ENCODE data around the gene PUM1. TPM values are rescaled to one million over a fixed set of nuclear protein-coding genes. Genes with fewer than 3 reads are reported as not detected.

PUM1 gene
- total and polyA plus RNA-seq, 2 donors (not counting 1 experiment from before 2014, with no cell fraction given): 59.3 to 70.5 TPM

DNA sequence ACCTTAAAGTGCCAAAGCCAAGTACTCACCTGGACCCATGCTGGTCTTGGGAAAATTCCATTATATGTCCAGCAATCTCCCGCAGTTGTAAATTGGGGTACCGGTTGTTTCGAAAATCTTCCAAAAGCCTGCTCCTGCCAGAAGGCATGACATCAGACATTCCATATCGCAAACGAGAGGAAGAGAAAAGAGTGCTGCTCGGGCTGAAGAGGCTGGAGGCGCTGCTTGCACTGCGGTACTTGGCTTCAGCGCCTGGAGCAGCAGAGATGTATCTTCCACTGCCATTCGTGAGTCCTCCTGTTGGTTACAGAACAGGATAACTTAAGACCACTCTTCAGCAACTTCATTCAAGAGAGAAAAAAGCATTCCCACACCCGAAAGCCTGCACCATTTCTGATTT lies 111.8 kb downstream of the PUM1 start:
- TF ChIP-seq CTCF (conservative IDR thresholded peaks at IDR 0.05 in 1 of 2, IDR thresholded peaks at IDR 0.05 in 1 of 2; ENCODE audit: low read depth in 1 of 2, low read length in 2 of 2) (no peak), EZH2 (IDR thresholded peaks at IDR 0.05; ENCODE audit: low read length, missing control alignments) (no peak)
- Histone ChIP-seq H3K4me1 (ENCODE audit: control insufficient read depth, extremely low read depth, insufficient read depth, low read length) (peaks cover 2% of the 10 kb centered on the region), H3K9me3 (ENCODE audit: control insufficient read depth, insufficient read depth, low read depth, low read length) (no peaks in the 10 kb centered on the region), H3K4me2 (ENCODE audit: extremely low read depth, insufficient read depth, low read length) (no peak overlapping the region), H3K4me3 (replicated peaks in 1 of 4; ENCODE audit: control extremely low read depth in 1 of 4, insufficient read depth in 1 of 4, low read depth in 3 of 4, low read length in 4 of 4) (no peak overlapping the region), H3K36me3 (ENCODE audit: control insufficient read depth, insufficient read depth, low read length) (peaks cover 14% of the 10 kb centered on the region), H3K27ac (ENCODE audit: insufficient read depth, low read length) (no peak overlapping the region), H3K27me3 (ENCODE audit: control insufficient read depth, insufficient read depth, low read length) (no peaks in the 10 kb centered on the region), H3K79me2 (ENCODE audit: control insufficient read depth, insufficient read depth, low read length) (peaks cover 13% of the 10 kb centered on the region), H4K20me1 (ENCODE audit: control insufficient read depth, extremely low read depth, insufficient read depth, low read length) (no peaks in the 10 kb centered on the region), H2AFZ (ENCODE audit: low read length) (no peak overlapping the region), H3K9ac (ENCODE audit: insufficient read depth, low read length) (no peak overlapping the region)
- no peak for DNase-seq (ENCODE audit: low read depth in 2 of 2)

DNA sequence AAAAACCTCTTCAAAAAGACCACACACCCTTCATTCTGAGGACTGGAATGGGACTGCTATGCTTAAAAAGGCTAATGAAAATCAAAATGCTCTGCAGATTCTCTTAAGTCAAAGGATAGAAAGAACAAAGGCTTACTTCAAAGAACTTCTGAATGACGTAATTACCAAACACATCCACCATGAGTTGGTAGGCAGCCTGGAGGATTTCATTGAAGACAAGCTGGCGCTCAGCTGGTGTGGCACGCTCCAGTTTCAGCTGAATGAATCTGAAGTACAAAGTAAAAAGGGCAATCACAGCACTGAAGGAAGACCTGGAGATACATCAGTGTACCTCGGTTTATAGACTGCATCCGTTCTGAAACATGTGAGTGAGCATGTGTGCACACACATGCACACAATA lies 113.4 kb downstream of the PUM1 start:
- no peak for DNase-seq (ENCODE audit: low read depth in 2 of 2)
- Histone ChIP-seq H3K4me3 (replicated peaks in 1 of 4; ENCODE audit: control extremely low read depth in 1 of 4, insufficient read depth in 1 of 4, low read depth in 3 of 4, low read length in 4 of 4) (no peak overlapping the region), H3K27me3 (ENCODE audit: control insufficient read depth, insufficient read depth, low read length) (no peaks in the 10 kb centered on the region), H3K4me1 (ENCODE audit: control insufficient read depth, extremely low read depth, insufficient read depth, low read length) (peaks cover 2% of the 10 kb centered on the region), H3K27ac (ENCODE audit: insufficient read depth, low read length) (no peak overlapping the region), H3K9me3 (ENCODE audit: control insufficient read depth, insufficient read depth, low read depth, low read length) (no peaks in the 10 kb centered on the region), H2AFZ (ENCODE audit: low read length) (no peak overlapping the region), H3K4me2 (ENCODE audit: extremely low read depth, insufficient read depth, low read length) (no peak overlapping the region), H4K20me1 (ENCODE audit: control insufficient read depth, extremely low read depth, insufficient read depth, low read length) (no peaks in the 10 kb centered on the region), H3K36me3 (ENCODE audit: control insufficient read depth, insufficient read depth, low read length) (peaks cover 14% of the 10 kb centered on the region), H3K9ac (ENCODE audit: insufficient read depth, low read length) (no peak overlapping the region), H3K79me2 (ENCODE audit: control insufficient read depth, insufficient read depth, low read length) (peaks cover 2% of the 10 kb centered on the region)
- TF ChIP-seq EZH2 (IDR thresholded peaks at IDR 0.05; ENCODE audit: low read length, missing control alignments) (no peak), CTCF (conservative IDR thresholded peaks at IDR 0.05 in 1 of 2, IDR thresholded peaks at IDR 0.05 in 1 of 2; ENCODE audit: low read depth in 1 of 2, low read length in 2 of 2) (no peak)

- H4K20me1 ChIP-seq (ENCODE audit: control insufficient read depth, extremely low read depth, insufficient read depth, low read length): no peaks in the 10 kb centered on the region
- no peak overlapping the region for H3K27ac ChIP-seq (ENCODE audit: insufficient read depth, low read length)
- H3K36me3 ChIP-seq (ENCODE audit: control insufficient read depth, insufficient read depth, low read length): peaks cover 14% of the 10 kb centered on the region
Observed at GRCh38 chr1:30950700-30951099, 114.8 kb downstream of the PUM1 start.

More at GRCh38 chr1:30950700-30951099, 114.8 kb downstream of the PUM1 start:
- Histone ChIP-seq H3K9ac (ENCODE audit: insufficient read depth, low read length) (no peak overlapping the region), H3K79me2 (ENCODE audit: control insufficient read depth, insufficient read depth, low read length) (peaks cover 2% of the 10 kb centered on the region), H3K4me3 (replicated peaks in 1 of 4; ENCODE audit: control extremely low read depth in 1 of 4, insufficient read depth in 1 of 4, low read depth in 3 of 4, low read length in 4 of 4) (no peak overlapping the region), H2AFZ (ENCODE audit: low read length) (no peak overlapping the region), H3K27me3 (ENCODE audit: control insufficient read depth, insufficient read depth, low read length) (no peaks in the 10 kb centered on the region), H3K9me3 (ENCODE audit: control insufficient read depth, insufficient read depth, low read depth, low read length) (no peaks in the 10 kb centered on the region), H3K4me2 (ENCODE audit: extremely low read depth, insufficient read depth, low read length) (no peak overlapping the region), H3K4me1 (ENCODE audit: control insufficient read depth, extremely low read depth, insufficient read depth, low read length) (no peaks in the 10 kb centered on the region)
- no peak for DNase-seq (ENCODE audit: low read depth in 2 of 2)
- no peak for TF ChIP-seq CTCF (conservative IDR thresholded peaks at IDR 0.05 in 1 of 2, IDR thresholded peaks at IDR 0.05 in 1 of 2; ENCODE audit: low read depth in 1 of 2, low read length in 2 of 2)
- TF ChIP-seq EZH2 (IDR thresholded peaks at IDR 0.05; ENCODE audit: low read length, missing control alignments): no peak
